Muscle of arm (tissue), 14 donors: ENCODE results near the gene GABRD. TPM values are rescaled to one million over a fixed set of nuclear protein-coding genes. Genes with fewer than 3 reads are reported as not detected.
"Not testable (repeated sequence)": the region's sequence is repeated elsewhere in the genome, so short reads cannot be mapped to it uniquely, and the experiment has no call there.

Source experiments
- DNase-seq: peaks from one replicate; pipeline ENCODE4 v3.0.0-alpha.2; 2013
- long read RNA-seq, 11 donors: transcript quantifications; one replicate each; lab custom pipeline, GENCODE V29; 2026
- polyA plus RNA-seq, 12 donors: library from polyadenylated mRNA; unstranded; fragments of 120-200 nt; gene quantifications; one replicate each; pipeline ENCODE4 v1.2.1, GENCODE V29; 2013; ENCODE audit not compliant: insufficient read length in 12 of 12

GABRD gene
- polyA plus RNA-seq, result 1 to 10 TPM in 3 of 12 donors, under 1 TPM in 7, not detected in 2; 0.33 to 3.4 (median 0.78) TPM
- long read RNA-seq, donor 1, result 0 reads
- long read RNA-seq, donor 2, result 0 reads
- long read RNA-seq, donor 3, result 0 reads
- long read RNA-seq, donor 4, result 0 reads
- long read RNA-seq, donor 5, partial matches to known transcripts, result 0 of 1 reads
- long read RNA-seq, donor 5, other reads (novel, unspliced or antisense), result 0 of 1 reads
- long read RNA-seq, donor 6, partial matches to known transcripts, result 0 of 1 reads
- long read RNA-seq, donor 6, other reads (novel, unspliced or antisense), result 0 of 1 reads
- long read RNA-seq, donor 7, result 0 reads
- long read RNA-seq, donor 8, partial matches to known transcripts, result 0 of 2 reads
- long read RNA-seq, donor 8, other reads (novel, unspliced or antisense), result 0 of 2 reads
- long read RNA-seq, donor 9, partial matches to known transcripts, result 0 of 2 reads
- long read RNA-seq, donor 9, other reads (novel, unspliced or antisense), result 0 of 2 reads
- long read RNA-seq, donor 10, result 0 reads
- long read RNA-seq, donor 11, result 0 reads

- DNase-seq, result no peak
Observed at GRCh38 chr1:2019172-2019543, at the start of gene GABRD. Gene GABRD, plus strand, starts transcription at chr1:2019345. Its CDS starts 79 bp downstream, at chr1:2019424.

- DNase-seq, result no peak
Observed at GRCh38 chr1:1969505-1969900, 49.6 kb upstream of the GABRD start.

GRCh38 chr1:1969953-1970716 is 49.0 kb upstream of the GABRD start:
- DNase-seq, result no peak

GRCh38 chr1:1971017-1971416 is 48.1 kb upstream of the GABRD start:
- no peak for DNase-seq

- DNase-seq, result no peak
Observed at GRCh38 chr1:1971688-1972087, 47.5 kb upstream of the GABRD start.

- no peak for DNase-seq
Observed at GRCh38 chr1:1972976-1973715, 46.0 kb upstream of the GABRD start.

GRCh38 chr1:1973716-1974642 is 45.2 kb upstream of the GABRD start:
- DNase-seq, result no peak

GRCh38 chr1:1974834-1975233 is 44.3 kb upstream of the GABRD start:
- DNase-seq, result no peak

GRCh38 chr1:1975535-1975934 is 43.6 kb upstream of the GABRD start:
- DNase-seq, result no peak

GRCh38 chr1:1976031-1976430 is 43.1 kb upstream of the GABRD start:
- DNase-seq, result no peak

- no peak for DNase-seq
Observed at GRCh38 chr1:1978108-1978507, 41.0 kb upstream of the GABRD start.

GRCh38 chr1:1978690-1979481 is 40.3 kb upstream of the GABRD start:
- not testable (repeated sequence) for DNase-seq

GRCh38 chr1:1979482-1980165 is 39.5 kb upstream of the GABRD start:
- DNase-seq, result no peak

GRCh38 chr1:1980467-1981141 is 38.5 kb upstream of the GABRD start:
- DNase-seq, result no peak

GRCh38 chr1:1981142-1981500 is 38.0 kb upstream of the GABRD start:
- no peak for DNase-seq

- DNase-seq, result not testable (repeated sequence)
Observed at GRCh38 chr1:1981631-1982327, 37.4 kb upstream of the GABRD start.

- DNase-seq, result no peak
Observed at GRCh38 chr1:1982379-1983232, 36.5 kb upstream of the GABRD start.
